SK-N-SH treated with all-trans-retinoic acid at 6 μM for 48 hours (cell line): ENCODE results near the gene TMEM181.

Source experiments
- ARNTL ChIP-seq: fragments of 450-650 bp; formaldehyde crosslinking; IDR thresholded peaks from 2 replicates; pipeline ENCODE4 v1.5.0; 2020; ENCODE audit warnings: low read depth, mild to moderate bottlenecking, moderate library complexity, borderline replicate concordance
- OSR1 ChIP-seq: fragments of 250-450 bp; sonication (Bioruptor Pico); IDR thresholded peaks from 2 replicates; pipeline ENCODE4 v1.8.0; 2022; ENCODE audit warnings: moderate library complexity, mild to moderate bottlenecking, inconsistent platforms
- TOX ChIP-seq: fragments of 250-450 bp; sonication (Bioruptor Pico); IDR thresholded peaks from 2 replicates; pipeline ENCODE4 v1.8.0; 2021; ENCODE audit warnings: mild to moderate bottlenecking, moderate library complexity, borderline replicate concordance
- ZFP30 ChIP-seq: fragments of 450-650 bp; formaldehyde crosslinking; IDR thresholded peaks from 2 replicates; pipeline ENCODE4 v1.5.0; 2022; ENCODE audit warnings: mild to moderate bottlenecking, moderate library complexity
- TF ChIP-seq, protein P1 (sequence below): fragments of 250-450 bp; sonication (Bioruptor Pico); IDR thresholded peaks from 2 replicates; pipeline ENCODE4 v1.8.0; 2020; ENCODE audit warnings: mild to moderate bottlenecking, moderate library complexity, borderline replicate concordance

DNA sequence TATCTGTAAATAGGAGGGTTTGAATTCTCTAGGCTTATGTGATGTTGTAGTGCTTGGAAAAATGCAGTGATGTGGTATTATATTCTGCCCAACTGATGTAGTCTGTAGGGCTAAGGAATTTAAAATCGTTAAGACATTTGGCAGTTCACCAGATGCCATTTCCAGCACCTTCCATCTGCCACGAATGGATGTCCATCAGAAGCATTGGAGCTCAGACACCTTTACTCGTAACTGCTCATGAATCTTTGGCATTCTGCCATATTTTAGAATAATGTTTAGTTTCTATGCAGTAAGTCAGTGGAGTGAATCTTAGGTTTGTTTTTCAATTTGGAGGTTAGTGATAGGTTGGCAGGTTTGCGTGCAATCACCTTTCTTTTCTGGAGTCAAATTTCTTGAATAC is 87.6 kb downstream of the TMEM181 start:
- TF ChIP-seq, protein P1, sequence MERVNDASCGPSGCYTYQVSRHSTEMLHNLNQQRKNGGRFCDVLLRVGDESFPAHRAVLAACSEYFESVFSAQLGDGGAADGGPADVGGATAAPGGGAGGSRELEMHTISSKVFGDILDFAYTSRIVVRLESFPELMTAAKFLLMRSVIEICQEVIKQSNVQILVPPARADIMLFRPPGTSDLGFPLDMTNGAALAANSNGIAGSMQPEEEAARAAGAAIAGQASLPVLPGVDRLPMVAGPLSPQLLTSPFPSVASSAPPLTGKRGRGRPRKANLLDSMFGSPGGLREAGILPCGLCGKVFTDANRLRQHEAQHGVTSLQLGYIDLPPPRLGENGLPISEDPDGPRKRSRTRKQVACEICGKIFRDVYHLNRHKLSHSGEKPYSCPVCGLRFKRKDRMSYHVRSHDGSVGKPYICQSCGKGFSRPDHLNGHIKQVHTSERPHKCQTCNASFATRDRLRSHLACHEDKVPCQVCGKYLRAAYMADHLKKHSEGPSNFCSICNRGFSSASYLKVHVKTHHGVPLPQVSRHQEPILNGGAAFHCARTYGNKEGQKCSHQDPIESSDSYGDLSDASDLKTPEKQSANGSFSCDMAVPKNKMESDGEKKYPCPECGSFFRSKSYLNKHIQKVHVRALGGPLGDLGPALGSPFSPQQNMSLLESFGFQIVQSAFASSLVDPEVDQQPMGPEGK (CRISPR knock-in tag): no peak
- no peak for TF ChIP-seq TOX (CRISPR knock-in tag)
- no peak for TF ChIP-seq ARNTL
- no peak for TF ChIP-seq OSR1 (CRISPR knock-in tag)
- no peak for TF ChIP-seq ZFP30 (CRISPR knock-in tag)
